ENCODE measurements around the gene CDC42. TPM values are rescaled to one million over a fixed set of nuclear protein-coding genes. Genes with fewer than 3 reads are reported as not detected.

The CDC42 gene
- total RNA-seq, 1 experiment from 2014 or later: 217 TPM

DNA sequence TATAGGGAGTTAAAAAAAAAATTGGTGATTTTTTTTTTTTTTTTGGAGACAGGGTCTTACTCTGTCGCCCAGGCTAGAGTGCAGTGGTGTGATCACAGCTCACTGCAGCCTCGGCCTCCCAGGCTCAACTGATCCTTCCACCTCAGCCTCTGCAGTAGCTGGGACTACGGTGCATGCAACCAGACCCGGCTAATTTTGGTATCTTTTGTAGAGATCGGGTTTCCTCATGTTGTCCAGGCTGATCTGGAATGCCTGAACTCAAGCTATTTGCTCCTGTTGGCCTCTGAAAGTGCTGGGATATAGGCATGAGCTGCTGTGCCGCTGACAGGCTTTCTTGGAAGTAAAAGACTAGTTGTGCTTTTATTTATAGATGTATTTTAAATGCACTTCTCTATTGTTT is 3.0 kb downstream of the CDC42 start:
- Histone ChIP-seq H4K20me1 (ENCODE audit: insufficient read depth) (peaks cover 38% of the 10 kb centered on the region; the same call in 1 of the 2 replicates), H3K36me3 (ENCODE audit: control insufficient read depth in 1 of 2, insufficient read depth in 2 of 2, low read length in 2 of 2) (peaks cover 2 to 18% of the 10 kb centered on the region in 2 experiments; a peak in 2 of 4 replicates), H3K4me1 (ENCODE audit: control insufficient read depth in 1 of 2, insufficient read depth in 2 of 2, low read length in 2 of 2) (peaks cover 14 to 22% of the 10 kb centered on the region in 2 experiments), H2AFZ (ENCODE audit: low read depth, low read length, poor library complexity, severe bottlenecking) (no peak overlapping the region), H3K4me2 (ENCODE audit: low read length) (no peak overlapping the region), H3K9me2 (ENCODE audit: insufficient read depth) (no peaks in the 10 kb centered on the region), H3K9me3 (ENCODE audit: control insufficient read depth in 1 of 2, insufficient read depth in 1 of 2, low read depth in 1 of 2, low read length in 2 of 2) (no peaks in the 10 kb centered on the region), H3K79me2 (ENCODE audit: insufficient read depth, low read length) (peaks cover 77% of the 10 kb centered on the region), H3K9ac (ENCODE audit: low read length) (no peak overlapping the region), H3K27ac (ENCODE audit: low read depth, low read length) (no peak overlapping the region), H3K4me3 (replicated peaks in 1 of 2; ENCODE audit: low read depth in 1 of 2, low read length in 2 of 2) (no peak overlapping the region), H3K27me3 (ENCODE audit: insufficient read depth, low read length) (no peaks in the 10 kb centered on the region)
- ATAC-seq (no peak), DNase-seq (ENCODE audit: low read depth, low spot score) (no peak)
- TF ChIP-seq CBX3 (IDR thresholded peaks at IDR 0.05; ENCODE audit: low read depth) (no peak), YY1 (IDR thresholded peaks at IDR 0.05; ENCODE audit: extremely low read depth, insufficient replicate concordance, low read depth, low read length) (no peak), SRF (IDR thresholded peaks at IDR 0.05; ENCODE audit: low read depth) (no peak), SIN3A (IDR thresholded peaks at IDR 0.05; ENCODE audit: low read depth) (no peak), CTCF (IDR thresholded peaks at IDR 0.05 in 2 of 3, conservative IDR thresholded peaks at IDR 0.05 in 1 of 3; ENCODE audit: borderline replicate concordance in 1 of 3, insufficient read depth in 1 of 3, low read depth in 2 of 3, low read length in 2 of 3) (no peak), ELF1 (IDR thresholded peaks at IDR 0.05; ENCODE audit: borderline replicate concordance, low read depth) (no peak), EZH2 (IDR thresholded peaks at IDR 0.05) (no peak), EZH2phosphoT487 (IDR thresholded peaks at IDR 0.05; ENCODE audit: borderline replicate concordance) (no peak), POLR2AphosphoS5 (IDR thresholded peaks at IDR 0.05; ENCODE audit: low read depth, low read length) (no peak), ZFX (IDR thresholded peaks at IDR 0.05) (no peak), ATF3 (IDR thresholded peaks at IDR 0.05) (no peak), ZBTB33 (IDR thresholded peaks at IDR 0.05; ENCODE audit: extremely low read depth, insufficient replicate concordance, low read length) (no peak), FOSL1 (IDR thresholded peaks at IDR 0.05; ENCODE audit: low read depth) (no peak), MAX (IDR thresholded peaks at IDR 0.05) (no peak), TCF7L2 (IDR thresholded peaks at IDR 0.05; ENCODE audit: borderline replicate concordance, extremely low read depth, insufficient read depth, insufficient read length) (no peak), RAD21 (IDR thresholded peaks at IDR 0.05; ENCODE audit: low read depth) (no peak), EGR1 (IDR thresholded peaks at IDR 0.05; ENCODE audit: low read depth) (no peak), CEBPB (IDR thresholded peaks at IDR 0.05; ENCODE audit: low read depth) (no peak), REST (IDR thresholded peaks at IDR 0.05; ENCODE audit: low read depth) (no peak), JUND (IDR thresholded peaks at IDR 0.05) (no peak)
- ChIA-PET POLR2A (interaction anchor here (1.2 to 1.6 kb wide), 2 partner anchors 25 to 34 kb away, joined by 3 to 6 read pairs; no protein-coding TSS in a partner anchor), CTCF (interaction anchor here (0.7 kb wide), 1 partner anchor 619 kb away, joined by 3 read pairs; no protein-coding TSS in a partner anchor), RAD21 (ENCODE audit: low non-redundant PET in 1 of 2, low total read pairs in 2 of 2, uncharacterized antibody in 2 of 2, unreplicated experiment in 2 of 2) (no interaction called here)
- intact Hi-C loops (cut with micrococcal nuclease): no loop called here
- BruUV-seq (replicated peaks): no TSS peak
